ENCODE results near the gene DLK1.

The DLK1 gene

GRCh38 chr14:100702590-100702989 lies 24.1 kb upstream of the DLK1 start:
- Histone ChIP-seq H3K27ac (ENCODE audit: low read length) (no peak overlapping the region), H3K4me2 (ENCODE audit: low read depth, low read length) (no peak overlapping the region), H3K79me2 (ENCODE audit: low read length) (no peaks in the 10 kb centered on the region), H3K4me3 (ENCODE audit: low read length) (no peak overlapping the region), H3K36me3 (replicated peaks; ENCODE audit: insufficient read depth, low read length) (no peaks in the 10 kb centered on the region), H3K27me3 (replicated peaks; ENCODE audit: insufficient read depth, low read length) (peaks cover 57% of the 10 kb centered on the region), H3F3A (ENCODE audit: insufficient read depth, low read length) (no peaks in the 10 kb centered on the region), H4K20me1 (ENCODE audit: insufficient read depth, low read length) (no peaks in the 10 kb centered on the region), H2AFZ (ENCODE audit: low read length) (no peak overlapping the region), H3K9ac (ENCODE audit: low read length) (no peak overlapping the region), H3K9me3 (replicated peaks; ENCODE audit: insufficient read depth, low read length) (no peaks in the 10 kb centered on the region), H3K4me1 (ENCODE audit: low read length) (no peaks in the 10 kb centered on the region), H3K9me2 (replicated peaks; ENCODE audit: insufficient read depth, low read length) (no peaks in the 10 kb centered on the region)
- TF ChIP-seq EZH2phosphoT487 (IDR thresholded peaks at IDR 0.05; ENCODE audit: low read length) (no peak), EZH2 (optimal IDR thresholded peaks at IDR 0.05; ENCODE audit: low read depth, low read length) (no peak), CTCF (IDR thresholded peaks at IDR 0.05; ENCODE audit: low read length) (no peak)
- DNase-seq = no peak

GRCh38 chr14:100703386-100704220 lies 23.1 kb upstream of the DLK1 start:
- H3K79me2 ChIP-seq (ENCODE audit: low read length) = no peaks in the 10 kb centered on the region
- no peak overlapping the region for H3K4me3 ChIP-seq (ENCODE audit: low read length)
- no peaks in the 10 kb centered on the region for H3K9me3 ChIP-seq (replicated peaks; ENCODE audit: insufficient read depth, low read length)
- no peak overlapping the region for H2AFZ ChIP-seq (ENCODE audit: low read length)
- no peaks in the 10 kb centered on the region for H3K9me2 ChIP-seq (replicated peaks; ENCODE audit: insufficient read depth, low read length)
- H3K4me2 ChIP-seq (ENCODE audit: low read depth, low read length) = no peak overlapping the region
- TF ChIP-seq EZH2phosphoT487 (IDR thresholded peaks at IDR 0.05; ENCODE audit: low read length) (no peak), EZH2 (optimal IDR thresholded peaks at IDR 0.05; ENCODE audit: low read depth, low read length) (no peak), CTCF (IDR thresholded peaks at IDR 0.05; ENCODE audit: low read length) (no peak)
- no peaks in the 10 kb centered on the region for H3K36me3 ChIP-seq (replicated peaks; ENCODE audit: insufficient read depth, low read length)
- H4K20me1 ChIP-seq (ENCODE audit: insufficient read depth, low read length) = no peaks in the 10 kb centered on the region
- no peaks in the 10 kb centered on the region for H3K4me1 ChIP-seq (ENCODE audit: low read length)
- no peak for DNase-seq
- no peak overlapping the region for H3K27ac ChIP-seq (ENCODE audit: low read length)
- no peaks in the 10 kb centered on the region for H3F3A ChIP-seq (ENCODE audit: insufficient read depth, low read length)
- no peak overlapping the region for H3K9ac ChIP-seq (ENCODE audit: low read length)
- H3K27me3 ChIP-seq (replicated peaks; ENCODE audit: insufficient read depth, low read length) = peaks cover 49% of the 10 kb centered on the region

- H3K4me3 ChIP-seq (ENCODE audit: low read length) = no peak overlapping the region
- no peaks in the 10 kb centered on the region for H4K20me1 ChIP-seq (ENCODE audit: insufficient read depth, low read length)
- H3K9me2 ChIP-seq (replicated peaks; ENCODE audit: insufficient read depth, low read length) = no peaks in the 10 kb centered on the region
- no peaks in the 10 kb centered on the region for H3K4me1 ChIP-seq (ENCODE audit: low read length)
- no peak overlapping the region for H3K4me2 ChIP-seq (ENCODE audit: low read depth, low read length)
- no peak for DNase-seq
- no peaks in the 10 kb centered on the region for H3F3A ChIP-seq (ENCODE audit: insufficient read depth, low read length)
- no peak overlapping the region for H3K27ac ChIP-seq (ENCODE audit: low read length)
- no peak overlapping the region for H2AFZ ChIP-seq (ENCODE audit: low read length)
- H3K27me3 ChIP-seq (replicated peaks; ENCODE audit: insufficient read depth, low read length) = peaks cover 47% of the 10 kb centered on the region
- no peaks in the 10 kb centered on the region for H3K9me3 ChIP-seq (replicated peaks; ENCODE audit: insufficient read depth, low read length)
- no peaks in the 10 kb centered on the region for H3K79me2 ChIP-seq (ENCODE audit: low read length)
- H3K9ac ChIP-seq (ENCODE audit: low read length) = no peak overlapping the region
- no peaks in the 10 kb centered on the region for H3K36me3 ChIP-seq (replicated peaks; ENCODE audit: insufficient read depth, low read length)
- TF ChIP-seq EZH2 (optimal IDR thresholded peaks at IDR 0.05; ENCODE audit: low read depth, low read length) = no peak
- TF ChIP-seq CTCF (IDR thresholded peaks at IDR 0.05; ENCODE audit: low read length) = no peak
- TF ChIP-seq EZH2phosphoT487 (IDR thresholded peaks at IDR 0.05; ENCODE audit: low read length) = no peak
Observed at GRCh38 chr14:100706200-100706599, 20.5 kb upstream of the DLK1 start.
